NCI-H526 (cell line): ENCODE measurements around the gene ITIH3.
"Not testable (repeated sequence)": the region's sequence is repeated elsewhere in the genome, so short reads cannot be mapped to it uniquely, and the experiment has no call there.

ENCODE experiments used
- DNase-seq, 2 experiments: peaks; one replicate each; lab custom pipeline; 2025; lab: John Stamatoyannopoulos, UW

ITIH3 gene

GRCh38 chr3:52794612-52795099, at the start of gene ITIH3:
Gene ITIH3 (plus strand): TSS chr3:52794796. CDS start chr3:52794804, 8 bp downstream.
- no peak for DNase-seq

- DNase-seq, result peak in 1 of 2 experiments; percentile 33
Measured at GRCh38 chr3:52752045-52752660, 42.4 kb upstream of the ITIH3 start.

- no peak for DNase-seq
Measured at GRCh38 chr3:52754373-52754772, 40.2 kb upstream of the ITIH3 start.

- DNase-seq, result no peak
Measured at GRCh38 chr3:52756141-52756540, 38.5 kb upstream of the ITIH3 start.

- no peak for DNase-seq
Measured at GRCh38 chr3:52763466-52763865, 31.1 kb upstream of the ITIH3 start.

- peak in 1 of 2 experiments; percentile 23 for DNase-seq
Measured at GRCh38 chr3:52769786-52770455, 24.7 kb upstream of the ITIH3 start.

GRCh38 chr3:52770496-52771333, 23.9 kb upstream of the ITIH3 start, which contains the start of gene NEK4:
Gene NEK4 (minus strand): TSS chr3:52770940. CDS start chr3:52770746, 194 bp downstream.
- DNase-seq, result peak; percentile 76 to 95

- no peak for DNase-seq
Measured at GRCh38 chr3:52771334-52771681, 23.3 kb upstream of the ITIH3 start.

GRCh38 chr3:52771702-52772101, 22.9 kb upstream of the ITIH3 start:
- no peak for DNase-seq

GRCh38 chr3:52773361-52774065, 21.1 kb upstream of the ITIH3 start:
- no peak for DNase-seq

GRCh38 chr3:52774066-52774713, 20.4 kb upstream of the ITIH3 start:
- DNase-seq, result no peak

GRCh38 chr3:52774901-52775864, 19.4 kb upstream of the ITIH3 start:
- no peak for DNase-seq

- DNase-seq, result no peak
Measured at GRCh38 chr3:52775877-52776276, 18.7 kb upstream of the ITIH3 start.

GRCh38 chr3:52776486-52776885, 18.1 kb upstream of the ITIH3 start:
- not testable (repeated sequence) for DNase-seq

GRCh38 chr3:52777127-52777958, 17.3 kb upstream of the ITIH3 start, which contains the start of gene ITIH1:
Gene ITIH1 (plus strand): TSS chr3:52777599. CDS start chr3:52777616, 17 bp downstream.
- DNase-seq, result no peak

GRCh38 chr3:52777959-52778805, 16.4 kb upstream of the ITIH3 start:
- DNase-seq, result no peak

GRCh38 chr3:52779011-52779836, 15.4 kb upstream of the ITIH3 start:
- DNase-seq, result no peak
